HEK293 (cell line): ENCODE results near the gene SLMAP.

Experiments
- CTCF ChIA-PET: fragments of 350-600 bp; formaldehyde crosslinking; extraction: SDS; loops from one replicate; lab custom pipeline; 2021; ENCODE audit warnings: antibody characterized with exemption; lab: Yijun Ruan, JAX
- POLR2A ChIA-PET: fragments of 300-600 bp; formaldehyde crosslinking; extraction: SDS; loops from one replicate; lab custom pipeline; 2020; ENCODE audit warnings: antibody characterized with exemption, inconsistent platforms; lab: Yijun Ruan, JAX
- H3K27ac ChIP-seq: fragments of 200-500 bp; sonication (Bioruptor generic); 2 replicates; pipeline ENCODE4 v1.5.1; 2014; ENCODE audit warnings: low read depth, low read length, control low read depth, inconsistent platforms; ENCODE audit errors: extremely low read depth
- H3K36me3 ChIP-seq, 2 experiments: fragments of 200-500 bp in 1 of 2; sonication (Bioruptor generic) in 1 of 2; 1 replicate in 1 of 2; 2 replicates in 1 of 2; pipeline ENCODE4 v1.5.1; 2014 to 2017; ENCODE audit warnings: inconsistent platforms in 2 of 2, low read length in 2 of 2; ENCODE audit not compliant: control insufficient read depth in 2 of 2, insufficient read depth in 1 of 2
- H3K4me1 ChIP-seq: fragments of 200-500 bp; sonication (Bioruptor generic); 2 replicates; pipeline ENCODE4 v1.5.1; 2014; ENCODE audit warnings: mild to moderate bottlenecking, low read length, inconsistent platforms; ENCODE audit not compliant: control insufficient read depth, insufficient read depth
- H3K4me3 ChIP-seq: 2 replicates; pipeline ENCODE4 v1.5.1; 2011; ENCODE audit warnings: low read depth, mild to moderate bottlenecking, control low read depth, low read length, moderate library complexity
- H3K9me3 ChIP-seq: fragments of 200-500 bp; sonication (Bioruptor generic); 2 replicates; pipeline ENCODE4 v1.5.1; 2014; ENCODE audit warnings: low read depth, low read length, inconsistent platforms; ENCODE audit not compliant: control insufficient read depth, insufficient read depth
- CTCF ChIP-seq: fragments of 450-650 bp; formaldehyde crosslinking; IDR thresholded peaks from 2 replicates; pipeline ENCODE4 v1.5.1; 2016; ENCODE audit warnings: missing biosample characterization, missing genetic modification characterization
- OSR2 ChIP-seq: fragments of 450-650 bp; formaldehyde crosslinking; IDR thresholded peaks from 2 replicates; pipeline ENCODE4 v1.5.1; 2016; ENCODE audit warnings: missing biosample characterization, missing genetic modification characterization
- ZBTB7A ChIP-seq: fragments of 450-650 bp; formaldehyde crosslinking; IDR thresholded peaks from 2 replicates; pipeline ENCODE4 v1.5.1; 2016; ENCODE audit warnings: low read depth, missing biosample characterization, missing genetic modification characterization
- ZFP41 ChIP-seq: fragments of 450-650 bp; formaldehyde crosslinking; IDR thresholded peaks from 2 replicates; pipeline ENCODE4 v1.5.1; 2016; ENCODE audit warnings: missing biosample characterization, missing genetic modification characterization, borderline replicate concordance
- ZNF121 ChIP-seq: fragments of 450-650 bp; formaldehyde crosslinking; IDR thresholded peaks from 2 replicates; pipeline ENCODE4 v1.5.1; 2016; ENCODE audit warnings: missing biosample characterization, missing genetic modification characterization
- ZNF169 ChIP-seq: fragments of 450-650 bp; formaldehyde crosslinking; IDR thresholded peaks from 2 replicates; pipeline ENCODE4 v1.5.1; 2016; ENCODE audit warnings: missing biosample characterization, missing genetic modification characterization
- ZNF221 ChIP-seq: fragments of 450-650 bp; formaldehyde crosslinking; IDR thresholded peaks from 2 replicates; pipeline ENCODE4 v1.5.1; 2017; ENCODE audit warnings: missing biosample characterization, missing genetic modification characterization, borderline replicate concordance
- ZNF266 ChIP-seq: fragments of 450-650 bp; formaldehyde crosslinking; IDR thresholded peaks from 2 replicates; pipeline ENCODE4 v1.5.1; 2016; ENCODE audit warnings: missing biosample characterization, missing genetic modification characterization, low read depth
- ZNF404 ChIP-seq: fragments of 450-650 bp; formaldehyde crosslinking; IDR thresholded peaks from 2 replicates; pipeline ENCODE4 v1.5.1; 2017; ENCODE audit warnings: missing biosample characterization, missing genetic modification characterization
- ZNF426 ChIP-seq: fragments of 450-650 bp; formaldehyde crosslinking; IDR thresholded peaks from 2 replicates; pipeline ENCODE4 v1.5.1; 2017; ENCODE audit warnings: missing biosample characterization, missing genetic modification characterization, mild to moderate bottlenecking, inconsistent platforms, moderate library complexity
- ZNF544 ChIP-seq: fragments of 450-650 bp; formaldehyde crosslinking; IDR thresholded peaks from 2 replicates; pipeline ENCODE4 v1.5.0; 2017; ENCODE audit warnings: missing biosample characterization, missing genetic modification characterization
- ZNF549 ChIP-seq: fragments of 450-650 bp; IDR thresholded peaks from 2 replicates; pipeline ENCODE4 v1.5.1; 2018; ENCODE audit warnings: missing biosample characterization, missing genetic modification characterization, mild to moderate bottlenecking, inconsistent platforms, moderate library complexity
- ZNF555 ChIP-seq: fragments of 450-650 bp; formaldehyde crosslinking; conservative IDR thresholded peaks from 2 replicates; pipeline ENCODE4 v1.5.1; 2017; ENCODE audit warnings: missing biosample characterization, mild to moderate bottlenecking, missing genetic modification characterization, inconsistent platforms
- ZNF664 ChIP-seq: fragments of 450-650 bp; formaldehyde crosslinking; IDR thresholded peaks from 2 replicates; pipeline ENCODE4 v1.5.1; 2016; ENCODE audit warnings: missing biosample characterization, missing genetic modification characterization
- ZNF701 ChIP-seq: fragments of 450-650 bp; formaldehyde crosslinking; IDR thresholded peaks from 2 replicates; pipeline ENCODE4 v1.5.1; 2016; ENCODE audit warnings: missing biosample characterization, missing genetic modification characterization
- TF ChIP-seq, protein P1 (sequence below): fragments of 450-650 bp; formaldehyde crosslinking; IDR thresholded peaks from 2 replicates; pipeline ENCODE4 v1.5.1; 2017; ENCODE audit warnings: missing biosample characterization, missing genetic modification characterization
- TF ChIP-seq, protein P2 (sequence below): fragments of 450-650 bp; formaldehyde crosslinking; IDR thresholded peaks from 2 replicates; pipeline ENCODE4 v1.5.1; 2016; ENCODE audit warnings: missing biosample characterization, missing genetic modification characterization
- TF ChIP-seq, protein P3 (sequence below): fragments of 450-650 bp; formaldehyde crosslinking; IDR thresholded peaks from 2 replicates; pipeline ENCODE4 v1.5.1; 2016; ENCODE audit warnings: missing biosample characterization, missing genetic modification characterization
- TF ChIP-seq, protein P4 (sequence below): fragments of 450-650 bp; formaldehyde crosslinking; IDR thresholded peaks from 2 replicates; pipeline ENCODE4 v1.5.1; 2016; ENCODE audit warnings: missing biosample characterization, missing genetic modification characterization

SLMAP gene

GRCh38 chr3:57892423-57892822 lies 136.3 kb downstream of the SLMAP start:
- Histone ChIP-seq H3K36me3 (peaks cover 0 to 4% of the 10 kb centered on the region in 2 experiments; a peak in 2 of 3 replicates), H3K4me3 (no peak overlapping the region), H3K4me1 (no peaks in the 10 kb centered on the region), H3K9me3 (no peaks in the 10 kb centered on the region), H3K27ac (no peak overlapping the region)
- POLR2A ChIA-PET, result no interaction called here
- CTCF ChIA-PET, result no interaction called here
- TF ChIP-seq ZNF266 (tag by site-specific recombination) (no peak), ZNF549 (no peak), ZNF426 (tag by site-specific recombination) (no peak), ZBTB7A (tag by site-specific recombination) (no peak), ZNF664 (tag by site-specific recombination) (no peak), ZNF221 (no peak)
- TF ChIP-seq, protein P1, sequence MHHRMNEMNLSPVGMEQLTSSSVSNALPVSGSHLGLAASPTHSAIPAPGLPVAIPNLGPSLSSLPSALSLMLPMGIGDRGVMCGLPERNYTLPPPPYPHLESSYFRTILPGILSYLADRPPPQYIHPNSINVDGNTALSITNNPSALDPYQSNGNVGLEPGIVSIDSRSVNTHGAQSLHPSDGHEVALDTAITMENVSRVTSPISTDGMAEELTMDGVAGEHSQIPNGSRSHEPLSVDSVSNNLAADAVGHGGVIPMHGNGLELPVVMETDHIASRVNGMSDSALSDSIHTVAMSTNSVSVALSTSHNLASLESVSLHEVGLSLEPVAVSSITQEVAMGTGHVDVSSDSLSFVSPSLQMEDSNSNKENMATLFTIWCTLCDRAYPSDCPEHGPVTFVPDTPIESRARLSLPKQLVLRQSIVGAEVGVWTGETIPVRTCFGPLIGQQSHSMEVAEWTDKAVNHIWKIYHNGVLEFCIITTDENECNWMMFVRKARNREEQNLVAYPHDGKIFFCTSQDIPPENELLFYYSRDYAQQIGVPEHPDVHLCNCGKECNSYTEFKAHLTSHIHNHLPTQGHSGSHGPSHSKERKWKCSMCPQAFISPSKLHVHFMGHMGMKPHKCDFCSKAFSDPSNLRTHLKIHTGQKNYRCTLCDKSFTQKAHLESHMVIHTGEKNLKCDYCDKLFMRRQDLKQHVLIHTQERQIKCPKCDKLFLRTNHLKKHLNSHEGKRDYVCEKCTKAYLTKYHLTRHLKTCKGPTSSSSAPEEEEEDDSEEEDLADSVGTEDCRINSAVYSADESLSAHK (tag by site-specific recombination), result no peak
- TF ChIP-seq, protein P2, sequence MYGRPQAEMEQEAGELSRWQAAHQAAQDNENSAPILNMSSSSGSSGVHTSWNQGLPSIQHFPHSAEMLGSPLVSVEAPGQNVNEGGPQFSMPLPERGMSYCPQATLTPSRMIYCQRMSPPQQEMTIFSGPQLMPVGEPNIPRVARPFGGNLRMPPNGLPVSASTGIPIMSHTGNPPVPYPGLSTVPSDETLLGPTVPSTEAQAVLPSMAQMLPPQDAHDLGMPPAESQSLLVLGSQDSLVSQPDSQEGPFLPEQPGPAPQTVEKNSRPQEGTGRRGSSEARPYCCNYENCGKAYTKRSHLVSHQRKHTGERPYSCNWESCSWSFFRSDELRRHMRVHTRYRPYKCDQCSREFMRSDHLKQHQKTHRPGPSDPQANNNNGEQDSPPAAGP (tag by site-specific recombination), result no peak
- TF ChIP-seq, protein P3, sequence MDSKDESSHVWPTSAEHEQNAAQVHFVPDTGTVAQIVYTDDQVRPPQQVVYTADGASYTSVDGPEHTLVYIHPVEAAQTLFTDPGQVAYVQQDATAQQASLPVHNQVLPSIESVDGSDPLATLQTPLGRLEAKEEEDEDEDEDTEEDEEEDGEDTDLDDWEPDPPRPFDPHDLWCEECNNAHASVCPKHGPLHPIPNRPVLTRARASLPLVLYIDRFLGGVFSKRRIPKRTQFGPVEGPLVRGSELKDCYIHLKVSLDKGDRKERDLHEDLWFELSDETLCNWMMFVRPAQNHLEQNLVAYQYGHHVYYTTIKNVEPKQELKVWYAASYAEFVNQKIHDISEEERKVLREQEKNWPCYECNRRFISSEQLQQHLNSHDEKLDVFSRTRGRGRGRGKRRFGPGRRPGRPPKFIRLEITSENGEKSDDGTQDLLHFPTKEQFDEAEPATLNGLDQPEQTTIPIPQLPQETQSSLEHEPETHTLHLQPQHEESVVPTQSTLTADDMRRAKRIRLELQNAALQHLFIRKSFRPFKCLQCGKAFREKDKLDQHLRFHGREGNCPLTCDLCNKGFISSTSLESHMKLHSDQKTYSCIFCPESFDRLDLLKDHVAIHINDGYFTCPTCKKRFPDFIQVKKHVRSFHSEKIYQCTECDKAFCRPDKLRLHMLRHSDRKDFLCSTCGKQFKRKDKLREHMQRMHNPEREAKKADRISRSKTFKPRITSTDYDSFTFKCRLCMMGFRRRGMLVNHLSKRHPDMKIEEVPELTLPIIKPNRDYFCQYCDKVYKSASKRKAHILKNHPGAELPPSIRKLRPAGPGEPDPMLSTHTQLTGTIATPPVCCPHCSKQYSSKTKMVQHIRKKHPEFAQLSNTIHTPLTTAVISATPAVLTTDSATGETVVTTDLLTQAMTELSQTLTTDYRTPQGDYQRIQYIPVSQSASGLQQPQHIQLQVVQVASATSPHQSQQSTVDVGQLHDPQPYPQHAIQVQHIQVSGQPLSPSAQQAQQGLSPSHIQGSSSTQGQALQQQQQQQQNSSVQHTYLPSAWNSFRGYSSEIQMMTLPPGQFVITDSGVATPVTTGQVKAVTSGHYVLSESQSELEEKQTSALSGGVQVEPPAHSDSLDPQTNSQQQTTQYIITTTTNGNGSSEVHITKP, result no peak

DNA sequence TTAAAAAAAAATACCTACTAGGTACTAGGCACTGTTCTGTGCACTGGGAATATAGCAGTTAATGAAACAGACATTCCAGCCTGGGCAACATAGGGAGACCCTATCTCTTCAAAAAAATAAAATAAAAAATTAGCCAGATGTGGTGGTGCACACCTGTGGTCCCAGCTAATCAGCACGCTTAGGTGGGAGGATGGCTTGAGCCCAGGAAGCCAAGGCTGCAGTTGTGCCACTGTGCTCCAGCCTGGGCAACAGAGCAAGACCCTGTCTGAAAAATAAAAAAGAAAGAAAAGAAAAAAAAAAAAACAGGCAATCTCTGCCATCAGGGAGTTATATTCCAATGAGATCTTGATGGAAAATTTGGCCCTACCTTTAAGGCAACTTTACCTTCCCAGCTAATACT lies 137.0 kb downstream of the SLMAP start:
- POLR2A ChIA-PET, result no interaction called here
- TF ChIP-seq ZNF121, result peak; percentile 76; the same call in 1 of the 2 replicates
- TF ChIP-seq, protein P4, sequence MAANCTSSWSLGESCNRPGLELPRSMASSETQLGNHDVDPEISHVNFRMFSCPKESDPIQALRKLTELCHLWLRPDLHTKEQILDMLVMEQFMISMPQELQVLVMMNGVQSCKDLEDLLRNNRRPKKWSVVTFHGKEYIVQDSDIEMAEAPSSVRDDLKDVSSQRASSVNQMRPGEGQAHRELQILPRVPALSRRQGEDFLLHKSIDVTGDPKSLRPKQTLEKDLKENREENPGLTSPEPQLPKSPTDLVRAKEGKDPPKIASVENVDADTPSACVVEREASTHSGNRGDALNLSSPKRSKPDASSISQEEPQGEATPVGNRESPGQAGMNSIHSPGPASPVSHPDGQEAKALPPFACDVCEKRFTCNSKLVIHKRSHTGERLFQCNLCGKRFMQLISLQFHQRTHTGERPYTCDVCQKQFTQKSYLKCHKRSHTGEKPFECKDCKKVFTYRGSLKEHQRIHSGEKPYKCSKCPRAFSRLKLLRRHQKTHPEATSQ (tag by site-specific recombination), result no peak
- H3K4me3 ChIP-seq, result no peak overlapping the region
- no peak overlapping the region for H3K27ac ChIP-seq
- no peaks in the 10 kb centered on the region; a peak in 1 of 3 replicates for H3K36me3 ChIP-seq
- CTCF ChIA-PET, result interaction anchor here (0.6 kb wide), 1 partner anchor 45 kb away, joined by 6 read pairs; no protein-coding TSS in a partner anchor
- H3K9me3 ChIP-seq, result no peaks in the 10 kb centered on the region
- no peaks in the 10 kb centered on the region for H3K4me1 ChIP-seq

DNA sequence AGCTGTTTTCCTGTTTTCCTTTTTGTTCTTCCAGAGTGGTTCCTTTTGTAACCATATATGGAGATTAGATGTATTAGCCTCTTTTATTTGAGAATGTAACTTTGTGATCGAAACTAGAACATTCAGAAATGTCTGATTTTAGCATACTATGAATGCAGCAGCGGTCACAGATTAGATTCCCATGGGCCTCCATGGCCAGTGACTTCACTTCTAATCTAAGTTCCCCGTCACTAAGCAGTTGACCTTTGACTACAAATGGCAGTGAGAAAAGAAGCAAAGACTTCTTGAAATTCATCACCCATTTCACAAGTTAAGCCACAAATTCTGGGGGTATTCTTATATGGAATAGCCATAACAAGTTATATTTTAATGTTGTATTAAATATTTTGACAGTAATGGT lies 137.6 kb downstream of the SLMAP start:
- no peak overlapping the region for H3K27ac ChIP-seq
- CTCF ChIA-PET, result interaction anchor here (0.6 kb wide), 1 partner anchor 44 kb away, joined by 6 read pairs; no protein-coding TSS in a partner anchor
- TF ChIP-seq ZNF221, result no peak
- no peak for TF ChIP-seq ZNF555 (tag by site-specific recombination)
- TF ChIP-seq ZFP41 (tag by site-specific recombination), result no peak
- no peak for TF ChIP-seq ZNF169 (tag by site-specific recombination)
- TF ChIP-seq OSR2 (tag by site-specific recombination), result no peak
- no peak for TF ChIP-seq CTCF (tag by site-specific recombination)
- TF ChIP-seq ZNF544 (tag by site-specific recombination), result no peak
- TF ChIP-seq ZNF404 (tag by site-specific recombination), result no peak
- TF ChIP-seq ZNF701 (tag by site-specific recombination), result no peak

More for the DNA sequence above, 137.6 kb downstream of the SLMAP start:
- Histone ChIP-seq H3K4me1 (no peaks in the 10 kb centered on the region), H3K36me3 (no peaks in the 10 kb centered on the region), H3K9me3 (no peaks in the 10 kb centered on the region), H3K4me3 (no peak overlapping the region)
- POLR2A ChIA-PET, result no interaction called here
